GM10248 (cell line): ENCODE measurements around the gene LSS.

Experiments
- CTCF ChIA-PET: fragments of 300-600 bp; sonication (Branson Sonifier 250); formaldehyde crosslinking; extraction: SDS; loops from one replicate; lab custom pipeline; 2021; ENCODE audit warnings: antibody characterized with exemption; lab: Yijun Ruan, JAX
- POLR2A ChIA-PET: fragments of 350-650 bp; sonication (Branson Sonifier 250); formaldehyde crosslinking; extraction: SDS; loops from one replicate; lab custom pipeline; 2020; ENCODE audit warnings: antibody characterized with exemption; lab: Yijun Ruan, JAX
- DNase-seq: peaks from one replicate; pipeline ENCODE4 v3.0.0; 2012; ENCODE audit errors: extremely low spot score
- TF ChIP-seq, protein P1 (sequence below): IDR thresholded peaks from 2 replicates; pipeline ENCODE4 v1.5.1; 2012; ENCODE audit warnings: mild to moderate bottlenecking, low read depth; ENCODE audit errors: extremely low read depth, missing control alignments, control extremely low read depth

The LSS gene

DNA sequence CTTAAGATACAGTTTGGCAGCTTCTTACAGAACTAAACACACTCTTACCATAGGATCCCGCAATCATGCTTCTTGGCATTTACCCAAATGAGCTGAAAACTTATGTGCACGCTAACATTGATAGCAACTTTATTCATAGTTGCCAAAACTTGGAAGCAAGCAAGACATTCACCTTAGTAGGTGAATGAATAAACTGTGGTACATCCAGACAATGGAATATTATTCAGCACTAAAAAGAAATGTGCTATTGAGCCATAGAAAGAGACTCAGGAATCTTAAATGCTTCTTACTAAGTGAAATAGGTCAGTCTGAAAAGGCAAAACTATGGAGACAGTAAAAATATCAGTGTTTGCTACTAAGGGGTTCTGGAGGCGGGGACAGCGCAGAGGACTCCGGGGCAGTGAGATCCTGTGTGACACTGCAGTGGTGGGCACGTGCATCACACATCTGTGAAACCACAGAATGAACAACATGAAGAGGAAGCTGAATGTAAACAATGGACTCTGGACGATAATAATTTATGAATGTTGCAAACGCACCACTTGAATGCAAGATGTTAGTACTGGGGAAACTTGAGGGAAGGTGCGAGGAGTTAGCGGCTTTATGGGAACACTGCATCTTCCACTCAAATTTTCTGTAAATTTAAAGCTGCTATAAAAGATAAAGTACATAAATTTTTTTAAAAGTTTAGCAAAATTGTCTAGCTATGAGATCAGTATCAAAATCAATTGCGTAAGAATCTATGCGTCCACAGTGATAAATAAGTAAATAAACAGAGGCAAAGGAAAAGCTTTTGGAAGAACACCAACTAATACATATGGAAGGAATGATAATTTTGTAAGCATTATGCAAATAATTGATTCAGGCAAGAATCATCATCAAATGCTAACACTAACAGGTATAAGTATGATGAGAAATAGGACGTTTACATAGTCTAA, 28.9 kb downstream of the LSS start:
- CTCF ChIA-PET = interaction anchor here (1.2 kb wide), 1 partner anchor 15 kb away, joined by 3 read pairs; no protein-coding TSS in a partner anchor

DNA sequence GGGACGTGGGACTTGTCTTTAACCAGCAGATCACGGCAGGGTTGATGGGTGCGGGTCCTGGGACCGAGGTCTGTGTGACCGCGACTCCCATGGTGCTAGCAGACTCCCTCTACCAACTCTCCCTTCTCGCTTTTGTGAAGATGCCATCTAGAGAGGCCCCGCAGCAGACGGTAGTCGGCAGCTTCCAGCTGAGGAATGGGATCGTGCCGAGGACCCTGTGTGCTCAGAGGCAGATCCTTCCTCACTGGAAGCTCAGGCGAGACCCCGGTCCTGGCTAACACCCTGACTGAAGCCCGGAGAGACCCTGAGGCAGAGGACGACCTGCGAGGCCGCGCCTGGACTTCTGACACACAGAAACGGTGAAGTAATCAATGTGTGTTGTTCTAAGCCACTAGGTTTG, 31.8 kb downstream of the LSS start:
- ChIA-PET POLR2A (no interaction called here), CTCF (interaction anchor here (1.1 kb wide), 1 partner anchor 11 kb away, joined by 3 read pairs; no protein-coding TSS in a partner anchor)
- DNase-seq = no peak
- TF ChIP-seq, protein P1, sequence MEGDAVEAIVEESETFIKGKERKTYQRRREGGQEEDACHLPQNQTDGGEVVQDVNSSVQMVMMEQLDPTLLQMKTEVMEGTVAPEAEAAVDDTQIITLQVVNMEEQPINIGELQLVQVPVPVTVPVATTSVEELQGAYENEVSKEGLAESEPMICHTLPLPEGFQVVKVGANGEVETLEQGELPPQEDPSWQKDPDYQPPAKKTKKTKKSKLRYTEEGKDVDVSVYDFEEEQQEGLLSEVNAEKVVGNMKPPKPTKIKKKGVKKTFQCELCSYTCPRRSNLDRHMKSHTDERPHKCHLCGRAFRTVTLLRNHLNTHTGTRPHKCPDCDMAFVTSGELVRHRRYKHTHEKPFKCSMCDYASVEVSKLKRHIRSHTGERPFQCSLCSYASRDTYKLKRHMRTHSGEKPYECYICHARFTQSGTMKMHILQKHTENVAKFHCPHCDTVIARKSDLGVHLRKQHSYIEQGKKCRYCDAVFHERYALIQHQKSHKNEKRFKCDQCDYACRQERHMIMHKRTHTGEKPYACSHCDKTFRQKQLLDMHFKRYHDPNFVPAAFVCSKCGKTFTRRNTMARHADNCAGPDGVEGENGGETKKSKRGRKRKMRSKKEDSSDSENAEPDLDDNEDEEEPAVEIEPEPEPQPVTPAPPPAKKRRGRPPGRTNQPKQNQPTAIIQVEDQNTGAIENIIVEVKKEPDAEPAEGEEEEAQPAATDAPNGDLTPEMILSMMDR = no peak

More for the DNA sequence above, 28.9 kb downstream of the LSS start:
- POLR2A ChIA-PET = no interaction called here
- TF ChIP-seq, protein P1 = no peak
- DNase-seq = no peak

DNA sequence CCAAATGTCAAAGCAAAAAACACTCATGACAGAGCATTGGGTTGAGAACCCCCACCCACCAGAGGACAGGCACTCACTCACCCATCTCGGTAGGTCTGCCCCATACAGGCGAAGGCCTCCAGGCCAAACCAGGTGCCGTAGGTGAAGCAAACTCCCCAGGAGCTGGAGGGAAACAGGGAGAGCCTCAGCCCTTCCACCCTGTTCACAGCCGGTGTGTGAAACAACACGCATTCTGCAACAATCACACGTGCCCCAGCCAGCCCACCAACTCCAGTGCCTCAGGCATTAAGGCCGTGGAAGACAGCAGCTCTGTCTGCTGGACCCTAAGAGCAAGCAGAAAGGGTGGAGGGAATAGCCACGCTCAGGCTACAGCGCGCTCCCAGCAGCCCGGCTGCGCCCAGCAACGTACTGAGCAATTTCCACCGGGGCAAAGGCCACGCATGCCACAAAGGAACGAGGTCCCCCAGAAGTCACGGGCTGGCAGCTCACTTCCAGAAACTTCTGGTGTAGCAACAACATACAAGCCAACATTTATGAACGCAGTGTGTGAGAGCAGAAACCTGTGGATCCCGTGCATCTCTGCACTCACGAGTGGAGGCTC, 32.9 kb downstream of the LSS start:
- POLR2A ChIA-PET = no interaction called here
- DNase-seq = no peak
- TF ChIP-seq, protein P1 = no peak
- CTCF ChIA-PET = interaction anchor here (1.0 to 1.2 kb wide), 2 partner anchors 9 to 100 kb away, joined by 3 read pairs; no protein-coding TSS in a partner anchor

DNA sequence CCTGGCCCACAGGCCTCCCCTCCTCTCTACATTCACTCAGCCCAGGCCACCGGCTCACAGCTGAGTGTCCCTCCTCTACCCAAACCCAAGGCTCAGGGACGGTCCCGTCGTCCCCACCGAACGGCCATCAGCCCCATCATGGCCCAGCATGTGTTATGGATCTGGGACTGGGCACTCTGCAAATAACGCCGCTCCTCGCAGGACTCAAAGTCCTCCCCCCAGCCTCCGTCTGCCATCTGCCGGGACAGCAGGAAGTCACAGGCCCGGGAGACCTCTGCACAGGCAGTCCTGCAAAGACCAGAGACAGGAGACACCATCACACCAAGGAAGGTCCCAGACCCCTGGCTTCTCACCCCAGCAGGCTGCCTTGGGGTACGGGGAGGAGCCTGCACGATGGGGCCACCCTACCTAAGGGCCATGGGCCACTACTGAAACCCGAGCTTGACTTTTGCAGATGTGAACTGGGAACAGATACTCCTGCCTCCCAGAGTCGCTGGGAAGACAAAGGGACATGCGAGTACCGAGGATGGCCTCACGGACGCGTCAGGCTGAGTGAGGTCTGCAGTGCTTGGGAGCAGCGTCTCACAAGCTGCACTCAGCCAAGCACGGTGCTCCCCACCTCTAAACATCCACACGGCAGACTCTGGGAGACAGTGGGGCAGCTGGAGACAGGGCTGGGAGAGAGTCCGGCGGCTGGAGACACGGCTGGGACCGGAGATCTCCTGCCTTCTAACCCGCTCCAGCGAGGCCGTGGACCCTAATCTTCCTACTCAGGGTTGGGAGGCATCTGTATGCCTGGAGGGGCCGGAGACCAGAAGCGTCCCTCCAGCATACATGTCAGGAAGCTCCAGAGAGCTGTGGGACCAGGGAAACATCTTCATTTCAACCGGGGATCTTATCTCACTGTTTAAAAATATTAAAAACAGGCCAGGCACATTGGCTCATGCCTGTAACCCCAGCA, 33.9 kb downstream of the LSS start:
- TF ChIP-seq, protein P1 = no peak
- POLR2A ChIA-PET = interaction anchor here (0.5 kb wide), 1 partner anchor 441 kb away, joined by 6 read pairs; the partner anchor contains the start of gene PRMT2
- CTCF ChIA-PET = interaction anchor here (1.0 to 1.2 kb wide), 2 partner anchors 8 to 101 kb away, joined by 3 read pairs; no protein-coding TSS in a partner anchor
- no peak for DNase-seq

DNA sequence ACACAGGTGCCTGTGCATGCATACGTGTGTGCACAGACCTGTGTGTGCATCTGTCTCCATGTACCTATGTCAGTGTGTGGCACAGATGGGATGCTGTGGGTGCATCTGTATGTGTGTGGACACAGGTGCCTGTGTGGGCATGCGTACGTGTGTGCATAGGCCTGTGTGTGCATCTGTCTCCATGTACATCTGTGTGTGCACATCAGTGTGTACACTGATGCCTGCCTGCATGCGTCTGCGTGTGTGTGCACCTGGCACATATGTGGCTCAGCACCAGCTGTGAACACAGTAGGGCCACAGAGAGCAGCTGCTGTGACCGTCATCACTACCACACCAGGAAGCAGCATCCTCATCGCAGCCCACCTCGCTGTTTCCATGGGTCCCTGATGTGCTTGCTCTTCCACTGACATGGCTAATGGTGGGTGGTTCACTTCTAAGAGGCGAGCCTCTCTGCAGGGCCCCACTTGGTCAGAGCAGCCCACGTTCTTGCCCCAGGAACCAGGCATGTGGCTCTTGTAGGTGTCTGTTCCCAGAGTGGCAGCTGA, 34.7 kb downstream of the LSS start:
- DNase-seq = no peak
- CTCF ChIA-PET = no interaction called here
- TF ChIP-seq, protein P1 = no peak
- POLR2A ChIA-PET = no interaction called here
